HepG2 (cell line): ENCODE data around the gene ACTN4. TPM values are rescaled to one million over a fixed set of nuclear protein-coding genes. Genes with fewer than 3 reads are reported as not detected.

Source experiments
- ATAC-seq: fragments of 200-7000 bp; cut with Tn5 transposase; 3 replicates; pipeline ENCODE4 v1.9.1; 2020; ENCODE audit warnings: mild to moderate bottlenecking, moderate library complexity
- BruUV-seq: library from RNA; stranded (reverse); fragments of 400-500 nt; replicated peaks from 2 replicates; lab custom pipeline; 2021; lab: Mats Ljungman, UMichigan
- CTCF ChIA-PET: fragments of 300-600 bp; formaldehyde crosslinking; extraction: SDS; loops from one replicate; lab custom pipeline; 2021; ENCODE audit warnings: low total read pairs, inconsistent platforms, low intra/inter-chr PET ratio; lab: Yijun Ruan, JAX
- POLR2A ChIA-PET: fragments of 350-600 bp; sonication (Branson Sonifier 250); formaldehyde crosslinking; loops from one replicate; lab custom pipeline; 2020; ENCODE audit warnings: antibody characterized with exemption, inconsistent platforms; lab: Yijun Ruan, JAX
- DNase-seq: peaks from one replicate; pipeline ENCODE4 v3.0.0-alpha.2; 2015; ENCODE audit warnings: low spot score
- FAIRE-seq: peaks from 3 replicates; lab custom pipeline; 2011; peaks lifted over from hg19 to GRCh38; lab: Jason Lieb, UNC
- H2AFZ ChIP-seq: one replicate; pipeline ENCODE4 v1.6.1; 2011; ENCODE audit warnings: low read length, inconsistent platforms
- H3K27ac ChIP-seq: fragments of 300-600 bp; 3 replicates; pipeline ENCODE4 v1.8.0; 2011; ENCODE audit warnings: mixed run types, mild to moderate bottlenecking, mixed read lengths, low read length, inconsistent platforms; ENCODE audit not compliant: insufficient read depth; ENCODE audit errors: extremely low read length
- H3K27me3 ChIP-seq, 2 experiments: fragments of 200-600 bp in 1 of 2; 2 replicates in 1 of 2; 3 replicates in 1 of 2; pipeline versions ENCODE4 v1.6.0 to v1.8.0; 2011; ENCODE audit warnings: low read length in 2 of 2, mild to moderate bottlenecking in 2 of 2, moderate library complexity in 2 of 2, inconsistent platforms in 1 of 2; ENCODE audit not compliant: insufficient read depth in 2 of 2, control insufficient read depth in 1 of 2
- H3K36me3 ChIP-seq, 2 experiments: fragments of 200-600 bp in 1 of 2; replicated peaks in 1 of 2; 2 replicates in 1 of 2; 3 replicates in 1 of 2; pipeline versions ENCODE4 v1.5.1 to v1.8.0; 2011; ENCODE audit warnings: low read length in 2 of 2, inconsistent platforms in 1 of 2; ENCODE audit not compliant: insufficient read depth in 2 of 2, control insufficient read depth in 1 of 2
- H3K4me1 ChIP-seq: 2 replicates; pipeline ENCODE4 v1.5.1; 2012; ENCODE audit warnings: low read length, inconsistent platforms; ENCODE audit not compliant: insufficient read depth
- H3K4me2 ChIP-seq: 2 replicates; pipeline ENCODE4 v1.6.0; 2011; ENCODE audit warnings: low read depth, low read length, inconsistent platforms
- H3K4me3 ChIP-seq, 3 experiments: fragments of 200-600 bp in 1 of 3; sonication (generic), shearing (Covaris generic) in 1 of 3; replicated peaks in 1 of 3; 2 replicates each; pipeline ENCODE4 v1.5.1; 2011 to 2016; ENCODE audit warnings: low read length in 3 of 3, inconsistent platforms in 2 of 3, low read depth in 2 of 3, mild to moderate bottlenecking in 2 of 3, control low read depth in 1 of 3, mixed read lengths in 1 of 3; ENCODE audit not compliant: insufficient read depth in 1 of 3
- H3K79me2 ChIP-seq: one replicate; pipeline ENCODE4 v1.6.1; 2011; ENCODE audit warnings: low read length, inconsistent platforms; ENCODE audit not compliant: insufficient read depth
- H3K9ac ChIP-seq: 2 replicates; pipeline ENCODE4 v1.6.0; 2011; ENCODE audit warnings: mild to moderate bottlenecking, low read depth, low read length, inconsistent platforms; ENCODE audit not compliant: insufficient read depth
- H3K9me3 ChIP-seq: 2 replicates; pipeline ENCODE4 v1.5.1; 2012; ENCODE audit warnings: mild to moderate bottlenecking, low read length
- H4K20me1 ChIP-seq: 2 replicates; pipeline ENCODE4 v1.6.0; 2011; ENCODE audit warnings: inconsistent platforms, mild to moderate bottlenecking, low read length, moderate library complexity; ENCODE audit not compliant: insufficient read depth
- ARID5B ChIP-seq: IDR thresholded peaks from 2 replicates; pipeline ENCODE4 v1.4.0; 2020; ENCODE audit warnings: mild to moderate bottlenecking, missing genetic modification reagents
- HMG20A ChIP-seq: IDR thresholded peaks from 2 replicates; pipeline ENCODE4 v1.6.1; 2016; ENCODE audit warnings: borderline replicate concordance
- MBD4 ChIP-seq: IDR thresholded peaks from 2 replicates; pipeline ENCODE4 v1.6.1; 2012; ENCODE audit warnings: low read length, inconsistent platforms, borderline replicate concordance
- RBM22 ChIP-seq: fragments of 200-400 bp; formaldehyde crosslinking; optimal IDR thresholded peaks from 2 replicates; pipeline ENCODE3; 2017; ENCODE audit warnings: mild to moderate bottlenecking, low read length, moderate library complexity
- SALL1 ChIP-seq: sonication (generic); formaldehyde crosslinking; IDR thresholded peaks from 2 replicates; pipeline ENCODE4 v1.8.0; 2022; ENCODE audit warnings: mild to moderate bottlenecking, missing genetic modification reagents
- TBL1XR1 ChIP-seq: fragments of 150-350 bp; IDR thresholded peaks from 2 replicates; pipeline ENCODE4 v1.6.1; 2014; ENCODE audit warnings: borderline replicate concordance, low read length; ENCODE audit not compliant: partially characterized antibody
- ZBTB7A ChIP-seq: sonication (generic); formaldehyde crosslinking; IDR thresholded peaks from 2 replicates; pipeline ENCODE4 v1.8.0; 2022; ENCODE audit warnings: mild to moderate bottlenecking, missing genetic modification reagents
- ZFP36 ChIP-seq: fragments of 150-350 bp; IDR thresholded peaks from 2 replicates; pipeline ENCODE4 v1.6.1; 2018; ENCODE audit warnings: borderline replicate concordance, low read length, low read depth; ENCODE audit not compliant: partially characterized antibody
- ZMYM3 ChIP-seq: sonication (generic); formaldehyde crosslinking; IDR thresholded peaks from 2 replicates; pipeline ENCODE4 v1.5.1; 2020; ENCODE audit warnings: mild to moderate bottlenecking, missing genetic modification reagents
- ZNF138 ChIP-seq: sonication (generic); formaldehyde crosslinking; IDR thresholded peaks from 2 replicates; pipeline ENCODE4 v1.5.0; 2020; ENCODE audit warnings: mild to moderate bottlenecking, low read depth, missing genetic modification reagents
- ZNF329 ChIP-seq: sonication (generic); formaldehyde crosslinking; IDR thresholded peaks from 2 replicates; pipeline ENCODE4 v1.9.0; 2021; ENCODE audit warnings: low read depth, mild to moderate bottlenecking, missing genetic modification reagents
- WGBS: methylation state at CpG from one replicate; pipeline ENCODE4 v1.1.6; 2017; ENCODE audit warnings: low lambda C conversion rate; 5-methylcytosine and 5-hydroxymethylcytosine counted together
- in situ Hi-C: cut with HindIII; loops from 2 replicates; pipeline ENCODE4 v1.10.0; 2017; ENCODE audit warnings: low pct_unique_long_range_greater_than_20kb; ENCODE audit not compliant: extremely low pct_ligation_motif_present
- intact Hi-C: fragments of 100-400 bp; cut with micrococcal nuclease; formaldehyde crosslinking; loops from one replicate; pipeline ENCODE4 v1.10.0; 2022; ENCODE audit not compliant: unreplicated experiment
- polyA plus RNA-seq, 8 experiments: library from polyadenylated mRNA; depleted of rRNA in 3 of 8; stranded (reverse) in 7 of 8; unstranded in 1 of 8; fragments of >200 nt; fragmentation: Illumina TruSeq in 4 of 8; extraction: Trizol in 4 of 8; gene quantifications; 2 replicates each; pipeline versions ENCODE4 v1.2.1 to v1.2.3, GENCODE V29; 2011 to 2016; ENCODE audit warnings: low read depth in 4 of 8, missing spikeins in 1 of 8, mixed read lengths in 1 of 8; ENCODE audit not compliant: insufficient read depth in 1 of 8
- total RNA-seq, 5 experiments: library from RNA; depleted of rRNA; stranded (reverse); fragments of >200 nt; fragmentation: Illumina TruSeq; extraction: Trizol; gene quantifications; 2 replicates each; pipeline ENCODE4 v1.2.3, GENCODE V29; 2016; ENCODE audit warnings: low read depth in 1 of 5

Gene ACTN4
- total and polyA plus RNA-seq, 2 of the 13 experiments (the other 11 are each of a cell fraction or from before 2014, with no cell fraction given) = 171 to 192 TPM

GRCh38 chr19:38744298-38744681, 96.8 kb downstream of the ACTN4 start, which contains the start of gene CAPN12:
Gene CAPN12 (minus strand): TSS chr19:38744474. CDS start chr19:38744165, 309 bp downstream.
- in situ Hi-C loops (loop anchor here (5.0 to 25.0 kb wide), 2 partner anchors 88 to 168 kb away; partner anchors contain the start of genes CCER2 and ECH1), intact Hi-C loops (no loop called here)
- no TSS peak for BruUV-seq
- H3K4me2 ChIP-seq = no peak within 1 kb of the TSS
- H3K27me3 ChIP-seq = no peaks in the 10 kb centered on the region
- POLR2A ChIA-PET = interaction anchor here (0.7 to 1.0 kb wide), 2 partner anchors 78 to 187 kb away, joined by 3 read pairs; partner anchors contain the start of genes MRPS12 and SARS2
- no peak within 1 kb of the TSS for H2AFZ ChIP-seq
- H3K9me3 ChIP-seq = no peaks in the 10 kb centered on the region
- H4K20me1 ChIP-seq = no peaks in the 10 kb centered on the region
- ATAC-seq (no peak), FAIRE-seq (no peak), DNase-seq (no peak)
- H3K36me3 ChIP-seq = no peaks in the 10 kb centered on the region
- TF ChIP-seq ZNF138 (no peak), TBL1XR1 (no peak), SALL1 (CRISPR knock-in tag) (no peak), ZBTB7A (CRISPR knock-in tag) (0 out of 2 replicates have a peak, but pooled peaks have one; percentile 36), ZNF329 (CRISPR knock-in tag) (no peak), RBM22 (no peak), HMG20A (CRISPR knock-in tag) (no peak), MBD4 (no peak), ARID5B (CRISPR knock-in tag) (no peak), ZMYM3 (CRISPR knock-in tag) (peak; percentile 45), ZFP36 (no peak)
- H3K27ac ChIP-seq = no peak within 1 kb of the TSS
- 0 out of 2 replicates have a peak within 1 kb of the TSS, but pooled peaks have one; percentile 29 for H3K9ac ChIP-seq
- H3K4me1 ChIP-seq = peaks cover 31% of the 10 kb centered on the region
- no peaks in the 10 kb centered on the region for H3K79me2 ChIP-seq
- 86% methylated on average over 10 of the region's 10 CpGs for WGBS
- no peak within 1 kb of the TSS; a peak in 1 of 6 replicates for H3K4me3 ChIP-seq
- CTCF ChIA-PET = no interaction called here
